HG03159 (cell line): Measurements from ENCODE around the gene TBX1.
"Not testable (repeated sequence)": the region's sequence is repeated elsewhere in the genome, so short reads cannot be mapped to it uniquely, and the experiment has no call there.

Experiments
- ATAC-seq: cut with Tn5 transposase; IDR thresholded peaks from one replicate; pipeline ENCODE4 v1.9.1; 2021; ENCODE audit warnings: mild to moderate bottlenecking, moderate library complexity; ENCODE audit not compliant: unreplicated experiment

Gene TBX1

DNA sequence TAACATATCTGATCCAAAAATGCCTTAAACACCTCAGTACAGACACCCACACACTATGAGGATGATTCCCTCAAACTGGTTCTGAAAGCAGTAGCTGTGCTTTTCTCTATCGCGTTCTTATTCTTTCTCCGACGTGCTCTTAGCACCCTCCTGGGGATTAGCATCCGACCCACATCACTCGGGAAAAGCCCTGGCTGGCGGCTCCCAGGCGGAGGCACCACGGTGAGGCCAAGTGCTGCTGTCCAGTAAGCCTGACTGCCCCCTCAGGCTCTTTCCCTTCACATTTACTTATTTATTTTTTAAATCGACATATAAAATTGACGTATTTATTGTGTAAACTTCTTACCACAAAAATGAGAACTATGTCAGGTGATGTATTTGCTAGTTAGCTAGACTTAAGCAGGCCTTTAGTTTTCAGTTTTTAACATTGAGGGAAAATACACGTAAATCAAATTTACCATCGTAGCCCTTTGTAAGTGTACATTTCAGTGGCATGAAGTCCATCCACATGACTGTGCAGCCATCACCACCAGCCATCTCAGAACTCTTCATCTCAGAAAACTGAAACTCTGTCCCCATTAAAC lies 19.2 kb downstream of the TBX1 start:
- no peak for ATAC-seq

DNA sequence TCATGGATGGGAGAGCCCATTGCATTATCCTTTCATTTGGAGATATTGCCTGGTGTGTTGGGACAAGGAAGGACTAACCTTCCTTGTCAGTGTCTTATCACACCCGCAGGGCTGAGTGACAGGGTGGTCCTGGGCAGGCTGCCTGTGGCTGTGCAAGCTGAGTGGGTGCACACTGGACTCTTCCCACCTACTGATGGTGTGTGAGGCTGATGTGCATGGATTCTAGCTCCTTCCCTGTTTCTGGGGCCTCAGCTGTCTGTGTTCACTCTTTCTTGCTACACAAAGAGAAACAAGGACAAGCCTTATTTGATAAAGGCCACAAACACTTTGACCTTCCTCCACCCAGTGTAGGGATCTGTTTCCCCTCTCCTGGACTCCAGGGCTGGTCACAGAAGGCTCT lies 22.0 kb downstream of the TBX1 start:
- ATAC-seq: no peak

DNA sequence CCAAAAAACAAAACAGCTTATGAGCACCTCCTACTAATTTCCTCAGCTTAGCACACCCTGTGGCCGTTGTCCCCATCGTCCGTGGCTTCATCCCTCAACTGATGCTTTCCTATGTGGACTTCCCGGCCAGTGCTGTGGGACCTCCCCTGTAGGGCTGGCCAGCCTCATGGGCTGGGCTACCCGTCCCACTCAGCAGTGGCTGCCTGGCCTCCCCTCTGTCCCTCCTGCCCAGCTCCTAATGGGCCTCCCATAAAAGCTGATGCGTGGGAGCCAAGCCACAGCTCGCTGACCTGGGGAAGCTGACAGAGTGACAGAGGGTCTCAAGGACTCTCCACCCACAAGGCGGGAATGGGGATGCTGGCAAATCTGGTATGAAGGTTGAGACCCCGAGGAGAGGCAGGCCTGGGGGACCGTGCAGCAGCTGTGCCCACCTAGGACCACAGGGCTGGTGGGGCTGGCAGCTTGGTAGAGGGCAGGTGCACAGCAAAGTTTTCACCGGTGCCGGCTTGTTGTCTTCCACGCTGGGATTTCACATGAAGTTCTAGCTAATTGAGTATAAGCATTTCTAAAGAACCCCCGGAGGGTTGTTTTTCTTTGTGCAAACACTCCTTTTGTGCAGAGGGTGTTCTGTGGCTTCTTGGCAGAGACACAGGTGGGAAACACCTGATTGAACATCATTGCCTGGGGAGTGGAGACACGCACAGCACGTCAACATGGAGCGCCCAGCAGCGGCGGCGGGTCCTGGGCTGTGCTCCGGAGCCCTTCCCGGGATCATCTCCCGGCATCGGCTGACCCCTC lies 23.2 kb downstream of the TBX1 start:
- ATAC-seq: no peak

DNA sequence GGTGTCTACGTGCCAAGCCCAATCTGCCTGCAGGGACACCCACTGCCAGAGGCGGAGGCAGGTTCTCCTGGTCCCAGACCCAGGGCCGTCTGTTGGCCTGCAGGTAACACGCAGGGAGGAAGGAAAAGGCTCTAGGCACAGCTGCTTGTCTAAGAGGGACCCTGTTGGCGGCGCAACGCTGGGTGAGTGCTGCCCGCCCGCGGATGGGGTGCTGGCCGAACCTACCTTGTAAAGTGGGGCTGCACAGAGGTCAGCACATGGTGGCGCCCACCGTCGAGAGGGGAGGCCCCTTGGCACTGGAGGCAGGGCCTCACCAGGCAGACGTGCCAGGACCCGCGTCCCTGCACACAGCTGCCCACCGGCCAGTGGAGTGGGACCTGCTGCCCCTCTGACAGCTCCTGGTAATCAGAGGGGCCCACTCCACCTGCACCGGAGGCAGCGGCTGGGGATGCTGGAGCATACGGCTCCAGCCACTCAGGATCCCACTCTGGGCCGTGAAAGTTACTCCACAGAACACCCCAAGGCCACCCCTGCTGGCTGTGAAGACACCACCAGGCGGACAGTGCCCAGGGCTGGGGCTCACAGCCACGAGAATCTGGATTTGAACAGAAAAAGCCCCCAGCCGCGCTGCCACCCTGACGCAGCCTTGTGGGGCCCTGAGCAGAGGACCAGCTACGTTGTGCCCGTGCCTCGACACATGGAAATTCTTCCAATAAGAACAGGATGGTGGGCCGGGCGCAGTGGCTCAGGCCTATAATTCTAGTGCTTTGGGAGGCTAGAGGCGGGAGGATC lies 24.0 kb downstream of the TBX1 start:
- no peak for ATAC-seq

DNA sequence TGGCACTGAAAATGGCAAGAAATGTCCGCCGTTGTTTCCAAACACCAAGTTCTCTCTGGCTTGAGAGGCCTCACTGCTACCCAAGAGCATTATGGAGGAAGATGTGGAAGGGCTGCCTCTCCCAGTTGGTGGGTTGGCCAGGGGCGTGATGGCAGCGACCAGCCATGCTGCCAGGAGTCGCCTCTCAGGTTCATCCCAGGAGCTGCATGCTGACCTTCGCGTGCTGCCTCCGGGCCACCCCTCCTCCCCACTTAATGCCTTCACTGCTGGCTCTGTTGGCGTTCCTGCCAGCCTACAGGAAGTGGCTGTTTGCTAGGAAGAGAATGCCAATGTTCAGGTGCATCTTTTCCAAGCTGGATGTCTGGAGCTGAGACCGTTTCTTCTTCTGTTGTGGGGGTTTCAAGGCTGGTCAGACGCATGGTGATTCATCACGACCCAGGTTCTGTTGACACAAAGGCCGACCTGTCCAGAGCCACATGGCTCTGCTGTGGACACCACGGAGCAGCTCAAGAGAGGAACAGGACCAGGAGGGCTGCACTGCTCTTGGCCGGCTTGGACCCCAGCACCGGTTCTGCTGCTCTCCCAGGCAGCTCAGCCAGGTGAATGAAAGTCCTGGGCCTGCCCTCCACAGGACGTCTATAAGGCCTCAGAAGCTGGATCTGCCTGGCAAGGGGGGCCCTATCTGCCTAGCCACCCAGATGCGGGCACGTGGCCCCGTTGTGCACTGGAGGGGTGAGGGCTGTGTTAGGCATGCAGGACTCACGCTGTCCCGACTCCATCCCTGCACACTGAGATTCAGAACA lies 25.1 kb downstream of the TBX1 start:
- no peak for ATAC-seq

DNA sequence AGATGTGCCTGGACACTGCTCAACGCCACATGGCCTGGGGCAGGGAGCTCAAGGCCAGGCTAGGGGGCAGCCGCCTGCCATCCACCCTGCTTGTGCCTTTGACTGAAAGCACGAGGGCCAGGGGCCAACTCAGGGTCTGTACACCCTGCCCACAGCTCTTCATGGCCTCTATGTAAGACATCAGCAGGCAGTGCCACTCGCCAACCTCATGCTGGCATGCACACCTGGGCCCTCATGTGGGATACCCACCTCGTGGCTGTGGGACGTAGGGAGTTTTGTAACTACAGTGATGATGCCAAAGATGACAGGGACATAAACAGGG lies 25.6 kb downstream of the TBX1 start:
- ATAC-seq: no peak

DNA sequence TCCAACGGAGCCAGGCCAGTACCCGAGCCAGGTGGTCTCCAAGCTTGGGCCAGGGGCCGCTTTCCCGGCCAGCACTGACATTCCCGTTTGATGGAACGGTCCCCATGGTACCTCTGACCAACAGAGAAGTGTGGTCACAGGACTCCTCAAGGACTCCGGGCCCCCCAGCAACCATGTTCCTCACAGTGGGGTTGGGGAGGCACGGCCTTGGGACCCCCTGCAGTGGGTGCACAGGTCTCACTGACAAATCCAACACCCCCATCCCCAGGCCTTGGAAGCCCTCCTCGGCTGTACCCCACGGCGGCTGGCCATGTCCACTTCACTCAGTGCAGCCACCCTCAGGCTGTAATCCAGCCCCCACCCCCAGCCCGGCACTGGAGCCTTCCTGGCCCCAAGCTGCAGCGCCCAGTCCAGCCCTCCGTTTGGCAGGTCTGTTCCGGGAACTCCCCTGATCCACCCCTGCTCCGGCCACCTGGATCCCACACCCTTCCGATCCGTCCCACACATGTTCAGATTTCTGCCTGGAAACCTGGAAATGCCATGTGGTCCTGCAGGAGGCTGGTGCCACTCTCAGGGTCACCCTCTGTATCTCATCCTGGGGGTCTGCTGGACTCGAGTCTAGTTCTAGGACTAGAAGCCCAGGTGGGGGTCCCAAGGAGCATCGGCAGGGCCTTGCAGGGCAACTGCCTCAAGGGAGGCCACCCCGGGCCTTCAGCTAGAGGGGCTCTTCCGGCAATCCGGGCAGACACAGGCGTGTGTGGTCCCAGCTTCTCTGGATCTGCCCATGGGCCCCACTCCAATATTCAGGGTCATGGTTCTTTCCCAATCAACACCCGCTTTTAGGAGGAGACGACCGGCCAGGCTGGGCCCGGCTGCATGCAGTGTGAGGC lies 26.6 kb downstream of the TBX1 start:
- no peak for ATAC-seq

DNA sequence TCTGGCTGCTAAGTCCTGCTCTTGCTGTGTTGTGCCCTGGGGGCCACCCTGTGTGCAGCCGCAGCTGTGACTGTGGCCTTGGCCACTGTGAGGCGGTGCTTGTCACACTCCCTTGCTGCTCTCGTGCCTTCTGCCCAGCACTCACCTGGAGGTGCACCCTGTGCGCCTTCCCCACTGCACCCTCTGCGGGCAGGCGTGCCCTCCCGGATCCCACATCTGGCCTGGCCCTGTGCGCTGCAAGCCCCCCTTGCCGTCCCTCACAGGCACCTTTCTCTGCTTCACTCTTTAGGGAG lies 27.2 kb downstream of the TBX1 start:
- ATAC-seq: no peak

DNA sequence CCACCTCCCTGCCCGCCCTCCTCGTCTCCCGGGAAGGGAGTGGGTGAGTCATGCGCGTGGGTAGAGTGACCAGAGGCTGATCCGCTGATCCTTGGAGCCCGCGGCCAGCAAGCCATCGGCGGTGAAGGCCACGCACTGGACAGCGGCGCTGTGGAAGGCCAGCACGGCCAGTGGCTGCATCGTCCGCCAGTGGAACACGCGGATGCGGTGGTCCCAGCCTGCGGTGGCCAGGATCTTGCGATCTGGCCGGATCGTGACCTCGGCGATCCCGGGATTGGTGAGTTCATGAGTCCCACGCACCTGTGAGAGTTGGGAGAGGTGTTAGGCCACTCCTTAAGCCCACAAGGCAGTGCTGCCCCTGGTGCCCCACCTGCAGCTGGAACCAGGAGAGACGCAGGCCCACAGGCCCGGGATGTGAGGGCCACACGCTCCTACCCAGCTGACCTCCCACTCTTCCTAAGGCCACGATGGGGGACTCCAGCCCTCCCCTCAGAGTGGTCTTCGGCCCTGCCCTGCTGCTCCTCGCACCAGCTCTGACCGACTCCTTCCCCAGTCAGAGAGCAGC lies 28.2 kb downstream of the TBX1 start:
- no peak for ATAC-seq

DNA sequence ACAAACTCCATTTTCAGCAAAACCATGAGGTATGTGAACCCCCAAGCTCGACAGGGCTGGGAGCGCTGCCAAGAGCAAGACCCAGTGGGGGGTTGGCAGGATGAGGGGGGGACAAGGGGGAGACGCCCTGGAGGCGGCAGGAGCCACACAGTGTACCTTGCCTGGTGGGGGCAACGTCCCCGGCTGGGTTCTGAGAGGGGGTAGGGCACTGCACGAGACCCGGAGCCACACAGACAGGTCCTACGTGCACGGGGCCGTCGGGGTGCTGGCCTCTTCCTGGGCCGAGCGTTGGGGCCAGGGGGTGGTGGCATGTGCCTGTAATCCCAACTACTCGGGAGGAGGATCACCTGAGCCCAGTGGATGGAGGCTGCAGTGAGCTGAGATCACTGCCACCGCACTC lies 28.8 kb downstream of the TBX1 start:
- ATAC-seq: no peak

DNA sequence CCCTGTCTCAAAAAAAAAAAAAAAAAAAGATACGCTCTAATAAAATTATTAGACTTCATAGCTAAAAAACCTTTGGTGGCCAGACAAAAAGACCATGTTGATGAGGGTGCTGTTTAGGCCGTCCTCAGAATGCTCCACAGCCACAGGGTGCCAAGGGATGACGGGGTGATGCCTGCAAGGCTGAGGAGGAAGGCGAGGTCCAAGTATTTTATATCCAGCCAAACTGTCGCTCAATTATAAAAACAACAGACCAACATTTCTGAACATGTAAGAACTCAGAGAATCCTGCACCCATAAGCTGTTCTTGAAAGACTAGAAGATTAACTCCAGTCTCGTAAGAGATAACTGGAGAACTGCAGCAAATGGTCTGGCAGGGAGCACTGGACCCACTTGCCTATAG lies 29.2 kb downstream of the TBX1 start:
- ATAC-seq: no peak

DNA sequence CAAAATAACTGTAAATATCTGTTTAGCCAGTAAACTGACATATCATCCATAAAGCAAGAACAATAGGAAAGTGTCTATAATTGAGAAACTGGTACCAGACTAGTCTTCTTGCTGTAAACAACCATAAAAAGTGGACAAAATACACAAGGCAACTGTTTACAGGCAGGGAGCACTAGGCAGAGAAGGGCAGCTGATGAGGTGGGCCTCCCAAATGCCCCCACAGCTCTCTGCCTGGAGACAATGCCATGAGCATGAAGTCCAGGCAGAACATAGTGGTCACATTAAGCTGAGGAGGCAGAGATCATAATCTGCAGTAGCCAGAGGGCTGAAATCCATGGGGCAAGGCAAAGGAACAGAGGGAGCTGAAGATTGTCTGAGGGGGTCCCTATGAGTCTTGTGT lies 30.7 kb downstream of the TBX1 start:
- no peak for ATAC-seq

DNA sequence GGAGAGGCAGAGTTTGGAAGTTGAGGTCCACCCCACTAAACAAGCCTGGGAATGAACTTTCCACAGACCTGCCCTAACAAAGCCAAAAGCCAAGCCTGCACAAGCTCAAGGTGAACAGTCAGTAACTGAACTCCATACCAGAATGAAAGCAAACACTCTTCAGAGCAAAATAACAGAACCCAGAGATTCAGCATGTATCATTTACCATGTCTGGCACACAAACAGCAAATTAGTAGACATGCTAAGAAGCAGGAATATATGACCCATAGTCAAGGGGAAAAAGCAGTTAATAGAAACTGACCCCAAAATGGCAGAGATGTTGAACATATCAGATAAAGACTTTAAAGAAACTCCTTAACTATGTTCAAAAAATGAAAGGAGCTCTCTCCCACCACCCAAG lies 31.3 kb downstream of the TBX1 start:
- ATAC-seq: no peak

DNA sequence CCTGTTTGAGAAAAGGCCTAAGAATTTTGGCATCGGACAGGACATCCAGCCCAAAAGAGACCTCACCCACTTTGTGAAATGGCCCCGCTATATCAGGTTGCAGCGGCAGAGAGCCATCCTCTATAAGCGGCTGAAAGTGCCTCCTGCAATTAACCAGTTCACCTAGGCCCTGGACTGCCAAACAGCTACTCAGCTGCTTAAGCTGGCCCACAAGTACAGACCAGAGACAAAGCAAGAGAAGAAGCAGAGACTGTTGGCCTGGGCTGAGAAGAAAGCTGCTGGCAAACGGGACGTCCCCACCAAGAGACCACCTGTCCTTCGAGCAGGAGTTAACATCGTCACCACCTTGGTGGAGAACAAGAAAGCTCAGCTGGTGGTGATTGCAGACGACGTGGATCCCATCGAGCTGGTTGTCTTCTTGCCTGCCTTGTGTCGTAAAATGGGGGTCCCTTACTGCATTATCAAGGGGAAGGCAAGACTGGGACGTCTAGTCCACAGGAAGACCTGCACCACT lies 31.9 kb downstream of the TBX1 start:
- not testable (repeated sequence) for ATAC-seq

DNA sequence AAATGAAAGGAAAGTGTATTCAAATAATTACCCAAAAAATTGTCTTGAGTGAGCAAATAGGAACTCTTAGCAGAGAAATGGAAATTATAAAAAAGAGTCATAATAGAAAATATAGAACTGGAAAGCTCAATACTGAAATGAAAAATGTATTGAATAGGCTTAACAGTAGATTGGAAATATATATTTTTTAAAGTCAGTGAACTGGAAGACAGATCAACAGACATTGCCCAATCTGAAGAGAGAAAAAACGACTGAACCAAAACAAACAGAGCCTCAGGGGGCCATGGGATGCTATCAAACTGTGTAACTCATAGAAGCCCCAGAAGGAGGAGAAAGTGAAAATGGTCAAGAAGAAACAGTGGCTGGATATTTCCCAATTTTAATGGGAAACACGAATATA lies 32.6 kb downstream of the TBX1 start:
- no peak for ATAC-seq

DNA sequence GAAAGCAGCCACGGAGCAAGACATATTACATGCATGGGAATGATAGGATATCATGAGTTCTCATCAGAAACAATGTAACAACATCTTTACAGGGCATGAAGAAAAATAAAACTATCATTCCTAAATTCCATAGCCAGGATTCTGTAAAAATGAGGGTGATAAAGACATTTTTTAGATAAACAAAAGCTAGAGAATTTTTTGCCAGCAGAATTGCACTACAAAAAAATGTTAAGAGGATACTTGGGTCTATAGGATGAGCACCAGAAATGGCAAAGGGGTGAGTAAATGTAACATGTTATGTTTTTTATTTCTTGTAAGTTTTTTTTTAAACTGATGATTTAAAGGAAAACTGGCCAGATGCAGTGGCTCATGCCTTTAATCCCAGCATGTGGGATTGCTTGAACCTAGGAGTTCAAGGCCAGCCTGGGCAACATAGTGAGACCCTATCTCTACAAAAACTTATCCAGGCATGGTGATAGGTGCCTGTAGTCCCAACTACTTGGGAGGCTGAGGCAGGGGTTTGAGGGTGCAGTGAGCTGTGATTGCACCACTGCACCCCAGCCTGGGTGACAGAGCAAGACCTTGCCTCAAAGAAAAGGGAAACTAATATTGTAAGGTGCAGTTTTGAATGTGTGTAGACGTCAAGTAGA lies 33.2 kb downstream of the TBX1 start:
- no peak for ATAC-seq

DNA sequence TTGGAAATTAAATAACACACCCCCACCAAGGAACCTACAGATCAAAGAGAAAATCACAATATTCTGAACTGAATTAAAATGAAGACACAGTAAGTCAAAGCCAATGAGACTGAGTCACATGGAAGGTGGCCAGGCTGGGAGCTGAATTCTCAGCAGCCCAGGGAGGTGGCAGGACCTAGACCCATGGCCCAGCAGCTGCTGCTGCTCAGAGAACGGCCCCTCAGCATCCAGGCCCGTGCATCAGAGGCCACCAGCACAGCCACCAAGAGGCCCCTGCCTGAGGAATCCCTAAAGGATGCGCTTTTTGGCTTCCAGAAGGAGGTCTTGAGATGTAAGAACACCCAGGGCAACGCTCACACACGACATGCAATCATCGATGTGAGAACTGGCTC lies 35.0 kb downstream of the TBX1 start:
- ATAC-seq: no peak

DNA sequence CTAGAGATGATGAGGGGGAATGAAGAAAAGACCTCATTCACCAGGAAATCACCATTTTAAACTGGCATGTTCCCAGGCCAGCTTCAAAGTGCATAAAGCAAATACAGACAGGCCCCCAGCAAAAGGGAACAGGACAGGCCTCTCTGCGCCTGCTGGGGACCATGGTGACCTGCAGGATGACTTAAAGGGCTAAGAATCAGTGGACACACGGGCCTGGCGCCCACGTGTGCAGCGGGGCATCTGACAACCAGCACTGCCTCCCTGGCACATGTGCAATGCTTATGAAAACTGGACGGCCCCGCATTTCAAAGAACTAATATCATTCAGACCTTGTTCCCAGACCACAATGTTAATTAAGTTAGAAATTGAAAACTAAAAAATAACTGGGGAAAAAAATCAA lies 35.6 kb downstream of the TBX1 start:
- no peak for ATAC-seq
